COLO829 (cell line): ENCODE data around the gene ABCA4.

Source experiments
- DNase-seq: peaks from one replicate; pipeline ENCODE4 v3.0.0; 2012; ENCODE audit warnings: low spot score

Gene ABCA4

GRCh38 chr1:94083681-94084080 is 37.3 kb downstream of the ABCA4 start:
- DNase-seq, result no peak

GRCh38 chr1:94081566-94082344 is 39.2 kb downstream of the ABCA4 start:
- peak; percentile 41 for DNase-seq

GRCh38 chr1:94079989-94080388 is 41.0 kb downstream of the ABCA4 start:
- DNase-seq, result no peak

- no peak for DNase-seq
Measured at GRCh38 chr1:94079080-94079940, 41.6 kb downstream of the ABCA4 start.

- no peak for DNase-seq
Measured at GRCh38 chr1:94072840-94073522, 48.0 kb downstream of the ABCA4 start.

GRCh38 chr1:94071976-94072375 is 49.0 kb downstream of the ABCA4 start:
- DNase-seq, result no peak

GRCh38 chr1:94071391-94071790 is 49.6 kb downstream of the ABCA4 start:
- DNase-seq, result no peak

GRCh38 chr1:94070865-94071264 is 50.1 kb downstream of the ABCA4 start:
- no peak for DNase-seq

GRCh38 chr1:94069919-94070285 is 51.0 kb downstream of the ABCA4 start:
- no peak for DNase-seq

GRCh38 chr1:94068999-94069918 is 51.7 kb downstream of the ABCA4 start:
- DNase-seq, result no peak

GRCh38 chr1:94068096-94068998 is 52.6 kb downstream of the ABCA4 start:
- DNase-seq, result no peak

GRCh38 chr1:94067196-94067595 is 53.8 kb downstream of the ABCA4 start:
- no peak for DNase-seq

- DNase-seq, result no peak
Measured at GRCh38 chr1:94063379-94063778, 57.6 kb downstream of the ABCA4 start.

- DNase-seq, result peak; percentile 83
Measured at GRCh38 chr1:94061513-94062443, 59.2 kb downstream of the ABCA4 start.

- DNase-seq, result no peak
Measured at GRCh38 chr1:94060720-94061119, 60.2 kb downstream of the ABCA4 start.

GRCh38 chr1:94058766-94059165 is 62.2 kb downstream of the ABCA4 start:
- DNase-seq, result no peak

GRCh38 chr1:94056996-94057395 is 64.0 kb downstream of the ABCA4 start:
- no peak for DNase-seq

- no peak for DNase-seq
Measured at GRCh38 chr1:94056171-94056570, 64.8 kb downstream of the ABCA4 start.

GRCh38 chr1:94055459-94056122 is 65.4 kb downstream of the ABCA4 start:
- DNase-seq, result no peak
